ENCODE data around the gene TMEM121B. TPM values are rescaled to one million over a fixed set of nuclear protein-coding genes. Genes with fewer than 3 reads are reported as not detected.

TMEM121B gene
- total RNA-seq, 5 donors from 2014 or later (not counting 1 experiment from before 2014, with no cell fraction given): 0.13 to 0.19 (median 0.15) TPM; not detected in 2

DNA sequence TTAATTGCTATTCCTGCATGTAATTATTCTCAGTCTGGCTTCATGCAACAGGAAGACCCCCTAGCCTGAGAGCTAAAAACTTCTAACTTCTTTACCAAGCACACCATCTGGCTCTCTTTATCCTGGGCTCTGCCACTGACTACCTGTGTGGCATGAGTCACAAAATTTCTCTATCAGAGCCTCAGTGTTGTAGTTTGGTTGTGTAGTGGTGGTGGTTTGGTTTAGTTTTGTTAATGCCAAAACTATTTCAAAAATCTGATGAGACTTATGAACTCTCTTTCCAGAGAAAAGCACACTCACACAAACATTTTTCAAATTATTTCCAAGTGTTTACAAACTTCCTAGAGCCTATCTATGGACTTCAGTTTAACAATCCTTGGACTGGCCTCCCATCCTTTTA is 43.9 kb downstream of the TMEM121B start:
- Mint-ChIP-seq H3K27ac (no peak overlapping the region), H3K4me1 (peaks cover 0 to 16% (median 16%) of the 10 kb centered on the region in 3 donors), H3K27me3 (no peaks in the 10 kb centered on the region), H3K36me3 (no peaks in the 10 kb centered on the region), H3K9me3 (no peaks in the 10 kb centered on the region), H3K4me3 (no peak overlapping the region)
- Histone ChIP-seq H3K4me3 (ENCODE audit: control insufficient read depth in 1 of 2, extremely low read depth in 1 of 2, low read length in 1 of 2) (no peak overlapping the region), H3K27me3 (replicated peaks in 1 of 2; ENCODE audit: control insufficient read depth in 2 of 2, extremely low read depth in 1 of 2, insufficient read depth in 2 of 2, low read length in 1 of 2) (peaks cover 0 to 4% of the 10 kb centered on the region in 2 experiments), H3K4me1 (ENCODE audit: control insufficient read depth in 1 of 2, extremely low read depth in 1 of 2, insufficient read depth in 2 of 2, low read length in 2 of 2) (peaks cover 4 to 9% of the 10 kb centered on the region in 2 experiments), H3K36me3 (ENCODE audit: control insufficient read depth in 2 of 2, extremely low read depth in 1 of 2, insufficient read depth in 1 of 2, low read length in 1 of 2) (no peaks in the 10 kb centered on the region), H3K9me3 (no peaks in the 10 kb centered on the region), H3K27ac (ENCODE audit: low read length) (no peak overlapping the region)
- DNase-seq (no peak), ATAC-seq (replicated peaks in 1 of 4) (no peak)
- CTCF ChIA-PET: interaction anchor here (0.6 to 7.7 kb wide), 3 partner anchors 58 to 424 kb away, joined by 3 to 81 read pairs (median 4); no protein-coding TSS in a partner anchor
- POLR2A ChIA-PET: interaction anchor here in 1 of 2 donors (0.5 kb wide), 1 partner anchor 110 kb away, joined by 13 read pairs; no protein-coding TSS in a partner anchor

GRCh38 chr22:17074648-17075002 is 46.5 kb downstream of the TMEM121B start:
- H3K4me1 Mint-ChIP-seq: peaks cover 0 to 16% (median 16%) of the 10 kb centered on the region in 3 donors
- H3K27ac ChIP-seq (ENCODE audit: low read length): no peak overlapping the region
- no peak for DNase-seq
- H3K36me3 Mint-ChIP-seq: no peaks in the 10 kb centered on the region
- H3K27ac Mint-ChIP-seq: no peak overlapping the region
- no peaks in the 10 kb centered on the region for H3K9me3 ChIP-seq
- peaks cover 0 to 4% of the 10 kb centered on the region in 2 experiments for H3K27me3 ChIP-seq (replicated peaks in 1 of 2; ENCODE audit: control insufficient read depth in 2 of 2, extremely low read depth in 1 of 2, insufficient read depth in 2 of 2, low read length in 1 of 2)
- H3K27me3 Mint-ChIP-seq: no peaks in the 10 kb centered on the region
- no peak overlapping the region for H3K4me3 ChIP-seq (ENCODE audit: control insufficient read depth in 1 of 2, extremely low read depth in 1 of 2, low read length in 1 of 2)
- H3K4me1 ChIP-seq (ENCODE audit: control insufficient read depth in 1 of 2, extremely low read depth in 1 of 2, insufficient read depth in 2 of 2, low read length in 2 of 2): peaks cover 4 to 9% of the 10 kb centered on the region in 2 experiments
- no peak for ATAC-seq (replicated peaks in 1 of 4)
- CTCF ChIA-PET: interaction anchor here (0.7 to 7.7 kb wide), 7 partner anchors 36 to 431 kb away, joined by 3 to 81 read pairs (median 9); no protein-coding TSS in a partner anchor
- H3K4me3 Mint-ChIP-seq: no peak overlapping the region
- H3K9me3 Mint-ChIP-seq: no peaks in the 10 kb centered on the region
- POLR2A ChIA-PET: no interaction called here
- no peaks in the 10 kb centered on the region for H3K36me3 ChIP-seq (ENCODE audit: control insufficient read depth in 2 of 2, extremely low read depth in 1 of 2, insufficient read depth in 1 of 2, low read length in 1 of 2)

GRCh38 chr22:17072877-17073276 is 48.3 kb downstream of the TMEM121B start:
- no peak overlapping the region for H3K4me3 Mint-ChIP-seq
- Histone ChIP-seq H3K4me3 (ENCODE audit: control insufficient read depth in 1 of 2, extremely low read depth in 1 of 2, low read length in 1 of 2) (no peak overlapping the region), H3K4me1 (ENCODE audit: control insufficient read depth in 1 of 2, extremely low read depth in 1 of 2, insufficient read depth in 2 of 2, low read length in 2 of 2) (peaks cover 4 to 9% of the 10 kb centered on the region in 2 experiments), H3K36me3 (ENCODE audit: control insufficient read depth in 2 of 2, extremely low read depth in 1 of 2, insufficient read depth in 1 of 2, low read length in 1 of 2) (no peaks in the 10 kb centered on the region), H3K9me3 (no peaks in the 10 kb centered on the region), H3K27ac (ENCODE audit: low read length) (no peak overlapping the region), H3K27me3 (replicated peaks in 1 of 2; ENCODE audit: control insufficient read depth in 2 of 2, extremely low read depth in 1 of 2, insufficient read depth in 2 of 2, low read length in 1 of 2) (peaks cover 0 to 4% of the 10 kb centered on the region in 2 experiments)
- peaks cover 0 to 16% (median 16%) of the 10 kb centered on the region in 3 donors for H3K4me1 Mint-ChIP-seq
- H3K27me3 Mint-ChIP-seq: no peaks in the 10 kb centered on the region
- no peak for DNase-seq
- no peak for ATAC-seq (replicated peaks in 1 of 4)
- WGBS (ENCODE audit: insufficient coverage): no CpG with 5 or more reads among the region's 1 CpG
- no peaks in the 10 kb centered on the region for H3K9me3 Mint-ChIP-seq
- ChIA-PET POLR2A (no interaction called here), CTCF (interaction anchor here in 1 of 2 donors (7.7 kb wide), 1 partner anchor 429 kb away, joined by 81 read pairs; no protein-coding TSS in a partner anchor)
- no peak overlapping the region for H3K27ac Mint-ChIP-seq
- no peaks in the 10 kb centered on the region for H3K36me3 Mint-ChIP-seq

Other genes starting within 250 kb of the TMEM121B start
- gene GAB4, start 113.1 kb downstream of the TMEM121B start, total RNA-seq: under 1 TPM in 1 of 5 donors, not detected in 4; 0.28 TPM
- gene IL17RA, start 36.4 kb downstream of the TMEM121B start, total RNA-seq: 10 to 100 TPM; 38.8 to 72.7 (median 61.8) TPM
- gene HDHD5, start 37.9 kb upstream of the TMEM121B start, total RNA-seq: 10 to 100 TPM; 17.6 to 34.2 (median 30.1) TPM
- 100 to 1,000 TPM in 3 of 5 donors, 10 to 100 TPM in 2; 88.0 to 146 (median 117) TPM for gene ADA2, start 98.1 kb upstream of the TMEM121B start, total RNA-seq
- 1 to 10 TPM in 1 of 5 donors, under 1 TPM in 3, not detected in 1; 0.09 to 1.1 (median 0.50) TPM for gene CECR2, start 248.1 kb upstream of the TMEM121B start, total RNA-seq

Measured in T-cell (primary cell).